PC-3 (cell line): ENCODE measurements around the gene SDHAF3.
"Not testable (repeated sequence)": the region's sequence is repeated elsewhere in the genome, so short reads cannot be mapped to it uniquely, and the experiment has no call there.

Experiments used
- CTCF ChIP-seq: fragments of 300-600 bp; sonication (generic); conservative IDR thresholded peaks from 2 replicates; pipeline ENCODE4 v1.5.1; 2017; ENCODE audit warnings: antibody characterized with exemption, low read depth, mild to moderate bottlenecking, low read length
- EZH2 ChIP-seq: fragments of 300-600 bp; sonication (generic); IDR thresholded peaks from one replicate; pipeline ENCODE4 v1.6.1; 2017; ENCODE audit warnings: antibody characterized with exemption, mild to moderate bottlenecking, low read length; ENCODE audit not compliant: unreplicated experiment
- EZH2phosphoT487 ChIP-seq: fragments of 300-600 bp; sonication (generic); IDR thresholded peaks from 2 replicates; pipeline ENCODE4 v1.6.1; 2018; ENCODE audit warnings: mild to moderate bottlenecking, antibody characterized with exemption, low read length, borderline replicate concordance

- not testable (repeated sequence) for TF ChIP-seq EZH2phosphoT487, CTCF, EZH2
Measured at GRCh38 chr7:97123115-97123514, 5.6 kb downstream of the SDHAF3 start.
